SU-DHL-6 (cell line): ENCODE measurements around the gene SMARCD3.

Experiments used
- H2AFZ ChIP-seq: fragments of 200-600 bp; sonication (generic); 2 replicates; pipeline ENCODE4 v1.6.1; 2014; ENCODE audit warnings: low read depth, mild to moderate bottlenecking, moderate library complexity, mixed read lengths, antibody characterized with exemption, low read length; ENCODE audit not compliant: severe bottlenecking
- H3F3A ChIP-seq: fragments of 200-600 bp; shearing (Covaris generic); 2 replicates; pipeline ENCODE4 v1.6.0; 2016; ENCODE audit warnings: antibody characterized with exemption, mild to moderate bottlenecking; ENCODE audit not compliant: insufficient read depth
- H3K27ac ChIP-seq: fragments of 200-600 bp; sonication (generic); 2 replicates; pipeline ENCODE4 v1.5.1; 2016; ENCODE audit warnings: low read depth, mild to moderate bottlenecking, low read length, moderate library complexity, mixed read lengths
- H3K27me3 ChIP-seq: fragments of 200-600 bp; sonication (generic), shearing (Covaris generic); 2 replicates; pipeline ENCODE4 v1.6.0; 2014; ENCODE audit warnings: mild to moderate bottlenecking, low read length
- H3K36me3 ChIP-seq: fragments of 200-600 bp; sonication (generic); 2 replicates; pipeline ENCODE4 v1.6.1; 2014; ENCODE audit warnings: mild to moderate bottlenecking, low read length, mixed read lengths
- H3K4me2 ChIP-seq: fragments of 300-600, 200-600 bp; shearing (Covaris generic), sonication (generic); 2 replicates; pipeline ENCODE4 v1.6.0; 2014; ENCODE audit warnings: low read length, low read depth, mild to moderate bottlenecking; ENCODE audit not compliant: poor library complexity, severe bottlenecking
- H3K4me3 ChIP-seq: fragments of 200-600 bp; sonication (generic); 2 replicates; pipeline ENCODE4 v1.5.1; 2014; ENCODE audit warnings: antibody characterized with exemption, low read length, mild to moderate bottlenecking, mixed read lengths; ENCODE audit not compliant: insufficient read depth, poor library complexity, severe bottlenecking
- H3K79me2 ChIP-seq: fragments of 200-600 bp; sonication (generic); 2 replicates; pipeline ENCODE4 v1.6.1; 2014; ENCODE audit warnings: mild to moderate bottlenecking, low read length, moderate library complexity; ENCODE audit not compliant: insufficient read depth
- H3K9ac ChIP-seq: fragments of 200-600 bp; sonication (generic); 2 replicates; pipeline ENCODE4 v1.7.0; 2014; ENCODE audit warnings: mild to moderate bottlenecking, low read length
- H3K9me2 ChIP-seq: fragments of 200-600 bp; sonication (generic); replicated peaks from 2 replicates; pipeline ENCODE4 v1.6.1; 2014; ENCODE audit warnings: low read length; ENCODE audit not compliant: insufficient read depth
- H3K9me3 ChIP-seq: fragments of 200-600 bp; sonication (generic); 2 replicates; pipeline ENCODE4 v1.6.1; 2014; ENCODE audit warnings: low read length, mixed read lengths; ENCODE audit not compliant: insufficient read depth
- H4K20me1 ChIP-seq: fragments of 200-600 bp; sonication (generic); 2 replicates; pipeline ENCODE4 v1.6.1; 2014; ENCODE audit warnings: low read depth, mild to moderate bottlenecking, antibody characterized with exemption, low read length, moderate library complexity, mixed read lengths
- CTCF ChIP-seq: fragments of 200-600 bp; sonication (generic); IDR thresholded peaks from one replicate; pipeline ENCODE4 v1.5.1; 2017; ENCODE audit warnings: antibody characterized with exemption, mild to moderate bottlenecking, low read length, moderate library complexity; ENCODE audit not compliant: insufficient read depth, poor library complexity, severe bottlenecking
- EZH2phosphoT487 ChIP-seq: fragments of 200-600 bp; sonication (generic), shearing (Covaris generic); conservative IDR thresholded peaks from 2 replicates; pipeline ENCODE4 v1.6.1; 2018; ENCODE audit warnings: mild to moderate bottlenecking, antibody characterized with exemption, low read length, moderate library complexity, mixed read lengths

SMARCD3 gene

GRCh38 chr7:151209588-151209987, 38.9 kb downstream of the SMARCD3 start:
- Histone ChIP-seq H3K4me2 (no peak overlapping the region), H3K36me3 (no peaks in the 10 kb centered on the region), H3K9ac (no peak overlapping the region), H3F3A (no peaks in the 10 kb centered on the region), H3K27me3 (no peaks in the 10 kb centered on the region), H2AFZ (no peak overlapping the region), H3K9me2 (no peaks in the 10 kb centered on the region), H3K4me3 (no peak overlapping the region), H3K27ac (no peak overlapping the region), H3K79me2 (no peaks in the 10 kb centered on the region), H3K9me3 (no peaks in the 10 kb centered on the region), H4K20me1 (no peaks in the 10 kb centered on the region)
- TF ChIP-seq EZH2phosphoT487 (no peak), CTCF (no peak)

- Histone ChIP-seq H3K27me3 (no peaks in the 10 kb centered on the region), H4K20me1 (no peaks in the 10 kb centered on the region)
- TF ChIP-seq CTCF: no peak
- TF ChIP-seq EZH2phosphoT487: no peak
Observed at GRCh38 chr7:151208253-151208862, 40.1 kb downstream of the SMARCD3 start.

GRCh38 chr7:151207804-151208203, 40.7 kb downstream of the SMARCD3 start:
- H3K27ac ChIP-seq: no peak overlapping the region
- H3K4me2 ChIP-seq: no peak overlapping the region
- H2AFZ ChIP-seq: no peak overlapping the region
- no peaks in the 10 kb centered on the region for H3K79me2 ChIP-seq
- H4K20me1 ChIP-seq: no peaks in the 10 kb centered on the region
- H3K27me3 ChIP-seq: no peaks in the 10 kb centered on the region
- H3K36me3 ChIP-seq: no peaks in the 10 kb centered on the region
- H3K9me2 ChIP-seq: no peaks in the 10 kb centered on the region
- no peaks in the 10 kb centered on the region for H3F3A ChIP-seq
- TF ChIP-seq CTCF: no peak
- H3K9ac ChIP-seq: no peak overlapping the region
- H3K9me3 ChIP-seq: no peaks in the 10 kb centered on the region
- no peak overlapping the region for H3K4me3 ChIP-seq

More at GRCh38 chr7:151208253-151208862, 40.1 kb downstream of the SMARCD3 start:
- H3K9me3 ChIP-seq: no peaks in the 10 kb centered on the region
- no peak overlapping the region for H3K9ac ChIP-seq
- H3K9me2 ChIP-seq: no peaks in the 10 kb centered on the region
- no peak overlapping the region for H3K27ac ChIP-seq
- H3F3A ChIP-seq: no peaks in the 10 kb centered on the region
- no peaks in the 10 kb centered on the region for H3K36me3 ChIP-seq
- H3K4me3 ChIP-seq: no peak overlapping the region
- no peak overlapping the region for H2AFZ ChIP-seq
- H3K4me2 ChIP-seq: no peak overlapping the region
- no peaks in the 10 kb centered on the region for H3K79me2 ChIP-seq
